ENCODE data around the gene CNTNAP2. TPM values are rescaled to one million over a fixed set of nuclear protein-coding genes. Genes with fewer than 3 reads are reported as not detected.

Gene CNTNAP2
- total and polyA plus RNA-seq, 4 donors = 0.14 to 2.3 (median 1.1) TPM

- DNase-seq (ENCODE audit: low spot score) = no peak
- H3K27ac ChIP-seq (ENCODE audit: low read depth in 1 of 2, low read length in 2 of 2) = no peak overlapping the region
- 56% methylated on average over 1 of the region's 1 CpG for WGBS
- TF ChIP-seq, protein P1, sequence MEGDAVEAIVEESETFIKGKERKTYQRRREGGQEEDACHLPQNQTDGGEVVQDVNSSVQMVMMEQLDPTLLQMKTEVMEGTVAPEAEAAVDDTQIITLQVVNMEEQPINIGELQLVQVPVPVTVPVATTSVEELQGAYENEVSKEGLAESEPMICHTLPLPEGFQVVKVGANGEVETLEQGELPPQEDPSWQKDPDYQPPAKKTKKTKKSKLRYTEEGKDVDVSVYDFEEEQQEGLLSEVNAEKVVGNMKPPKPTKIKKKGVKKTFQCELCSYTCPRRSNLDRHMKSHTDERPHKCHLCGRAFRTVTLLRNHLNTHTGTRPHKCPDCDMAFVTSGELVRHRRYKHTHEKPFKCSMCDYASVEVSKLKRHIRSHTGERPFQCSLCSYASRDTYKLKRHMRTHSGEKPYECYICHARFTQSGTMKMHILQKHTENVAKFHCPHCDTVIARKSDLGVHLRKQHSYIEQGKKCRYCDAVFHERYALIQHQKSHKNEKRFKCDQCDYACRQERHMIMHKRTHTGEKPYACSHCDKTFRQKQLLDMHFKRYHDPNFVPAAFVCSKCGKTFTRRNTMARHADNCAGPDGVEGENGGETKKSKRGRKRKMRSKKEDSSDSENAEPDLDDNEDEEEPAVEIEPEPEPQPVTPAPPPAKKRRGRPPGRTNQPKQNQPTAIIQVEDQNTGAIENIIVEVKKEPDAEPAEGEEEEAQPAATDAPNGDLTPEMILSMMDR (IDR thresholded peaks at IDR 0.05; ENCODE audit: low read depth, low read length, missing input control) = no peak
- no peak for TF ChIP-seq GABPA (IDR thresholded peaks at IDR 0.05 in 1 of 2, conservative IDR thresholded peaks at IDR 0.05 in 1 of 2)
- TF ChIP-seq HNF4G (IDR thresholded peaks at IDR 0.05) = no peak
- TF ChIP-seq EGR1 (IDR thresholded peaks at IDR 0.05; ENCODE audit: low read depth in 2 of 2) = no peak
- no peak for TF ChIP-seq FOXA1 (IDR thresholded peaks at IDR 0.05)
- no peak for TF ChIP-seq RAD21 (IDR thresholded peaks at IDR 0.05)
- no peak for TF ChIP-seq ZBTB33 (IDR thresholded peaks at IDR 0.05)
- TF ChIP-seq, protein P2, sequence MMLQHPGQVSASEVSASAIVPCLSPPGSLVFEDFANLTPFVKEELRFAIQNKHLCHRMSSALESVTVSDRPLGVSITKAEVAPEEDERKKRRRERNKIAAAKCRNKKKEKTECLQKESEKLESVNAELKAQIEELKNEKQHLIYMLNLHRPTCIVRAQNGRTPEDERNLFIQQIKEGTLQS (IDR thresholded peaks at IDR 0.05) = no peak
- TF ChIP-seq JUND (IDR thresholded peaks at IDR 0.05) = no peak
- no peak overlapping the region for H3K4me3 ChIP-seq (ENCODE audit: low read depth in 1 of 3, low read length in 3 of 3)
- H3K9me3 ChIP-seq (ENCODE audit: control insufficient read depth in 4 of 4, low read length in 3 of 4) = no peaks in the 10 kb centered on the region
- H3K4me1 ChIP-seq (ENCODE audit: control insufficient read depth in 4 of 4, insufficient read depth in 4 of 4, low read length in 3 of 4) = no peaks in the 10 kb centered on the region
- no peaks in the 10 kb centered on the region for H3K36me3 ChIP-seq (ENCODE audit: control insufficient read depth in 4 of 4, insufficient read depth in 3 of 4, low read depth in 1 of 4, low read length in 3 of 4)
- no peaks in the 10 kb centered on the region for H3K27me3 ChIP-seq (ENCODE audit: control insufficient read depth in 4 of 4, insufficient read depth in 4 of 4, low read length in 3 of 4)
- H3K9ac ChIP-seq (ENCODE audit: low read depth in 1 of 2, low read length in 2 of 2) = no peak overlapping the region
Observed at GRCh38 chr7:146397141-146397540, 280.5 kb downstream of the CNTNAP2 start.

- Histone ChIP-seq H3K36me3 (ENCODE audit: control insufficient read depth in 4 of 4, insufficient read depth in 3 of 4, low read depth in 1 of 4, low read length in 3 of 4) (no peaks in the 10 kb centered on the region), H3K4me3 (ENCODE audit: low read depth in 1 of 3, low read length in 3 of 3) (no peak overlapping the region), H3K4me1 (ENCODE audit: control insufficient read depth in 4 of 4, insufficient read depth in 4 of 4, low read length in 3 of 4) (no peaks in the 10 kb centered on the region), H3K9me3 (ENCODE audit: control insufficient read depth in 4 of 4, low read length in 3 of 4) (no peaks in the 10 kb centered on the region), H3K9ac (ENCODE audit: low read depth in 1 of 2, low read length in 2 of 2) (no peak overlapping the region), H3K27me3 (ENCODE audit: control insufficient read depth in 4 of 4, insufficient read depth in 4 of 4, low read length in 3 of 4) (no peaks in the 10 kb centered on the region), H3K27ac (ENCODE audit: low read depth in 1 of 2, low read length in 2 of 2) (no peak overlapping the region)
- 76% methylated on average over 3 of the region's 3 CpGs for WGBS
- no peak for TF ChIP-seq RAD21 (IDR thresholded peaks at IDR 0.05)
- no peak for TF ChIP-seq TAF1 (conservative IDR thresholded peaks at IDR 0.05)
- TF ChIP-seq, protein P2 (IDR thresholded peaks at IDR 0.05) = no peak
- TF ChIP-seq, protein P1 (IDR thresholded peaks at IDR 0.05; ENCODE audit: low read depth, low read length, missing input control) = no peak
- DNase-seq (ENCODE audit: low spot score) = no peak
Observed at GRCh38 chr7:146401939-146402338, 285.3 kb downstream of the CNTNAP2 start.

DNA sequence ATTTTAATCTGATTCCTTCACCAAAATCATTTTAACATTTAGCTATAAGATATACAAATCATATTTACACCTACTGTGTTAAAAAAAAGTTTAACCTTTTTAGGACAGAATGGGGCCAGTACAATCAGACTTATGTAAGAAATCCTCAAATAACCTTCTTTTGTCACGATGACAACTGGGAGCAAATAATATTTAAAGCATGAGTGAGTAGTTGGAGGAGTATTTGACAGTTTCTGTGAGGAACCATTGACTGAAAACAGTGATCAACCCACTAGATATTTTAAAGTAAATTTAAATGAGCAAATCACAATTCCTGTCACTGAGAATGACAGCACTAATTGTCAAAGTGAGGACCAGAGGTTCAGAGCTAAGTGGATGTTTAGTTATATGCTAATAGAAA is 289.1 kb downstream of the CNTNAP2 start:
- no peak for DNase-seq (ENCODE audit: low spot score)
- H3K9ac ChIP-seq (ENCODE audit: low read depth in 1 of 2, low read length in 2 of 2) = no peak overlapping the region
- H3K36me3 ChIP-seq (ENCODE audit: control insufficient read depth in 4 of 4, insufficient read depth in 3 of 4, low read depth in 1 of 4, low read length in 3 of 4) = no peaks in the 10 kb centered on the region
- H3K27ac ChIP-seq (ENCODE audit: low read depth in 1 of 2, low read length in 2 of 2) = no peak overlapping the region
- no peaks in the 10 kb centered on the region for H3K4me1 ChIP-seq (ENCODE audit: control insufficient read depth in 4 of 4, insufficient read depth in 4 of 4, low read length in 3 of 4)
- no peaks in the 10 kb centered on the region for H3K9me3 ChIP-seq (ENCODE audit: control insufficient read depth in 4 of 4, low read length in 3 of 4)
- WGBS = 40% methylated on average over 1 of the region's 1 CpG
- no peaks in the 10 kb centered on the region for H3K27me3 ChIP-seq (ENCODE audit: control insufficient read depth in 4 of 4, insufficient read depth in 4 of 4, low read length in 3 of 4)
- H3K4me3 ChIP-seq (ENCODE audit: low read depth in 1 of 3, low read length in 3 of 3) = no peak overlapping the region
- TF ChIP-seq FOXA2 (IDR thresholded peaks at IDR 0.05) (no peak), MAX (IDR thresholded peaks at IDR 0.05) (no peak), JUND (IDR thresholded peaks at IDR 0.05) (no peak), HNF4A (conservative IDR thresholded peaks at IDR 0.05) (no peak), YY1 (IDR thresholded peaks at IDR 0.05) (no peak), RXRA (IDR thresholded peaks at IDR 0.05) (no peak), ZBTB33 (IDR thresholded peaks at IDR 0.05) (no peak), EGR1 (IDR thresholded peaks at IDR 0.05; ENCODE audit: low read depth in 2 of 2) (no peak), RAD21 (IDR thresholded peaks at IDR 0.05) (no peak), FOXA1 (IDR thresholded peaks at IDR 0.05) (no peak)
- TF ChIP-seq, protein P1 (IDR thresholded peaks at IDR 0.05; ENCODE audit: low read depth, low read length, missing input control) = no peak
